ENCODE data around the gene STUB1.
A peak's percentile ranks its signal among the peaks of the same experiment; 100 is the strongest.

STUB1 gene

GRCh38 chr16:672371-672770 lies 7.8 kb upstream of the STUB1 start:
- TF ChIP-seq TAF1 (IDR thresholded peaks at IDR 0.05; ENCODE audit: low read depth, low read length) (no peak), POLR2AphosphoS5 (IDR thresholded peaks at IDR 0.05; ENCODE audit: low read depth, low read length) (no peak), POU2F2 (IDR thresholded peaks at IDR 0.05; ENCODE audit: low read depth, low read length) (no peak), SPI1 (IDR thresholded peaks at IDR 0.05; ENCODE audit: low read depth, low read length) (no peak), POLR2A (IDR thresholded peaks at IDR 0.05; ENCODE audit: low read depth, low read length) (no peak), PAX5 (IDR thresholded peaks at IDR 0.05; ENCODE audit: insufficient read depth, low read length, severe bottlenecking) (no peak)
- DNase-seq (ENCODE audit: insufficient read length, low spot score): no peak
- FAIRE-seq: no peak

- TF ChIP-seq POLR2AphosphoS5 (IDR thresholded peaks at IDR 0.05; ENCODE audit: low read depth, low read length) (no peak), SPI1 (IDR thresholded peaks at IDR 0.05; ENCODE audit: low read depth, low read length) (no peak), TAF1 (IDR thresholded peaks at IDR 0.05; ENCODE audit: low read depth, low read length) (no peak), PAX5 (IDR thresholded peaks at IDR 0.05; ENCODE audit: insufficient read depth, low read length, severe bottlenecking) (no peak), POU2F2 (IDR thresholded peaks at IDR 0.05; ENCODE audit: low read depth, low read length) (no peak), POLR2A (IDR thresholded peaks at IDR 0.05; ENCODE audit: low read depth, low read length) (no peak)
- FAIRE-seq: no peak
Observed at GRCh38 chr16:672851-673250, 7.4 kb upstream of the STUB1 start.

GRCh38 chr16:673399-673991 lies 6.7 kb upstream of the STUB1 start:
- TF ChIP-seq PAX5 (IDR thresholded peaks at IDR 0.05; ENCODE audit: insufficient read depth, low read length, severe bottlenecking): no peak
- no peak for TF ChIP-seq POLR2AphosphoS5 (IDR thresholded peaks at IDR 0.05; ENCODE audit: low read depth, low read length)
- TF ChIP-seq POLR2A (IDR thresholded peaks at IDR 0.05; ENCODE audit: low read depth, low read length): no peak
- TF ChIP-seq TAF1 (IDR thresholded peaks at IDR 0.05; ENCODE audit: low read depth, low read length): no peak
- TF ChIP-seq POU2F2 (IDR thresholded peaks at IDR 0.05; ENCODE audit: low read depth, low read length): no peak
- TF ChIP-seq SPI1 (IDR thresholded peaks at IDR 0.05; ENCODE audit: low read depth, low read length): no peak
- FAIRE-seq: no peak
- no peak for DNase-seq (ENCODE audit: insufficient read length, low spot score)

More at GRCh38 chr16:672851-673250, 7.4 kb upstream of the STUB1 start:
- DNase-seq (ENCODE audit: insufficient read length, low spot score): no peak

- TF ChIP-seq TAF1 (IDR thresholded peaks at IDR 0.05; ENCODE audit: low read depth, low read length) (no peak), POLR2A (IDR thresholded peaks at IDR 0.05; ENCODE audit: low read depth, low read length) (no peak), SPI1 (IDR thresholded peaks at IDR 0.05; ENCODE audit: low read depth, low read length) (no peak)
- no peak for DNase-seq (ENCODE audit: insufficient read length, low spot score)
- no peak for FAIRE-seq
Observed at GRCh38 chr16:674214-674881, 5.9 kb upstream of the STUB1 start.

GRCh38 chr16:674968-675883 lies 5.0 kb upstream of the STUB1 start, which contains the start of gene RHBDL1:
Gene RHBDL1 (plus strand): TSS chr16:675671. CDS start chr16:675791, 120 bp downstream.
- no peak for TF ChIP-seq TAF1 (IDR thresholded peaks at IDR 0.05; ENCODE audit: low read depth, low read length)
- no peak for TF ChIP-seq PAX5 (IDR thresholded peaks at IDR 0.05; ENCODE audit: insufficient read depth, low read length, severe bottlenecking)
- FAIRE-seq: peak; percentile 76
- DNase-seq (ENCODE audit: insufficient read length, low spot score): no peak

- DNase-seq (ENCODE audit: insufficient read length, low spot score) (no peak), FAIRE-seq (no peak)
- TF ChIP-seq POLR2A (IDR thresholded peaks at IDR 0.05; ENCODE audit: low read depth, low read length): no peak
- TF ChIP-seq SPI1 (IDR thresholded peaks at IDR 0.05; ENCODE audit: low read depth, low read length): no peak
- TF ChIP-seq TAF1 (IDR thresholded peaks at IDR 0.05; ENCODE audit: low read depth, low read length): no peak
- no peak for TF ChIP-seq PAX5 (IDR thresholded peaks at IDR 0.05; ENCODE audit: insufficient read depth, low read length, severe bottlenecking)
- no peak for TF ChIP-seq POU2F2 (IDR thresholded peaks at IDR 0.05; ENCODE audit: low read depth, low read length)
- TF ChIP-seq POLR2AphosphoS5 (IDR thresholded peaks at IDR 0.05; ENCODE audit: low read depth, low read length): no peak
Observed at GRCh38 chr16:675884-676564, 4.2 kb upstream of the STUB1 start.

- FAIRE-seq (no peak), DNase-seq (ENCODE audit: insufficient read length, low spot score) (no peak)
- TF ChIP-seq POLR2A (IDR thresholded peaks at IDR 0.05; ENCODE audit: low read depth, low read length) (no peak), SPI1 (IDR thresholded peaks at IDR 0.05; ENCODE audit: low read depth, low read length) (no peak), POLR2AphosphoS5 (IDR thresholded peaks at IDR 0.05; ENCODE audit: low read depth, low read length) (no peak), PAX5 (IDR thresholded peaks at IDR 0.05; ENCODE audit: insufficient read depth, low read length, severe bottlenecking) (no peak), TAF1 (IDR thresholded peaks at IDR 0.05; ENCODE audit: low read depth, low read length) (no peak), POU2F2 (IDR thresholded peaks at IDR 0.05; ENCODE audit: low read depth, low read length) (no peak)
Observed at GRCh38 chr16:676565-676902, 3.7 kb upstream of the STUB1 start.

GRCh38 chr16:676913-677312 lies 3.3 kb upstream of the STUB1 start:
- no peak for DNase-seq (ENCODE audit: insufficient read length, low spot score)
- FAIRE-seq: no peak
- TF ChIP-seq SPI1 (IDR thresholded peaks at IDR 0.05; ENCODE audit: low read depth, low read length): no peak
- TF ChIP-seq POU2F2 (IDR thresholded peaks at IDR 0.05; ENCODE audit: low read depth, low read length): no peak
- TF ChIP-seq POLR2AphosphoS5 (IDR thresholded peaks at IDR 0.05; ENCODE audit: low read depth, low read length): no peak
- TF ChIP-seq PAX5 (IDR thresholded peaks at IDR 0.05; ENCODE audit: insufficient read depth, low read length, severe bottlenecking): no peak
- TF ChIP-seq POLR2A (IDR thresholded peaks at IDR 0.05; ENCODE audit: low read depth, low read length): no peak
- no peak for TF ChIP-seq TAF1 (IDR thresholded peaks at IDR 0.05; ENCODE audit: low read depth, low read length)
